GM21717 (cell line): Measurements from ENCODE around the gene THOC7.

Source experiments
- ATAC-seq: cut with Tn5 transposase; IDR thresholded peaks from one replicate; pipeline ENCODE4 v1.9.1; 2021; ENCODE audit warnings: mild to moderate bottlenecking, moderate library complexity; ENCODE audit not compliant: unreplicated experiment

The THOC7 gene

DNA sequence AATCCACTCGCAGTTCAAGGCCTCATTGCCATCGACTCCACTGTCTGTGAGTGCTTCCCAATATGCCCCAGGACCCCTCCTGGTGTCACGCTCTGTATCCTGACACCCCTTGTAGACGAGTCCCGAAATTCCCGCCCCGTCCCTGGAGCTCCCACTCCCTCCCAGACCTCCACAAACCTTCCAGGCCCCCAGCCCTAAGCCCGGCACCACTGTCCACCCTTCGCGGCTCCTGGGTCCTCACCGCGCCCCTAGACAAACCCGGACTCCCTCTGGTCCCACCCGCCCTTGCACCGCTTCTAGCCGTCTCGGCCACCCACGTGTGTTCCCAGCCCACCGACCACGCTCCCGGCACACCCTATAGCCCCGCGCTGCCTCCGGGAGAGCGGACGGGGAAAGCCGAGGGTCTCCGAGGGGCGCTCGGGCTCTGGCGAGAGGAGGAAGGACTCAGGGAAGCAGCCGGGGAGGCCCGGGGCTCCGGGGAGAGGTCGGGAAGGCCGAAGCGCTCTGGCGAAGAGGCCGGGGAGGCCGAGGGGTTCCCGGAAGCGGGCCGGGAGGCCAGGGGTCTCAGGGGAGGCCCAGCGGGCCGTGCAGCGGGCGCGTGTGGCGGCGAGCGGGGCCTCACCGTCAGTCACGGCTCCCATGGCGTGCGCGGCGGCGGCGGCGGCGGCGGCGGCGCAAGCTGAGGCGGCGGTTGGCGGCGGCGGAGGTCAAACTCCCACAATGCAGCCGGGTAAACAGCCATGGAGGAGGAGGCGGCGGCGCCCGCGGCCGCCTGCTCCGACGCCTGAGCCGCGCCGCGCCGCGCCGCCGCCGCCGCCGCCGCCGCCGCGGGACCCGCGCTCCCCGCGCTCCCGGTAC is at the start of gene THOC7, which contains the start of gene ATXN7:
Gene THOC7, minus strand, starts transcription at position 656 of the 858 bp plus-strand sequence. Its CDS starts 15 bp downstream, at position 641.
Gene ATXN7, plus strand, starts transcription at position 718 of the 858 bp plus-strand sequence. CDS start 48,732 bp downstream, outside the sequence.
- peak; percentile 70 for ATAC-seq

- ATAC-seq: peak; percentile 18
These were observed 49.4 kb upstream of the THOC7 start for GRCh38 chr3:63912768-63913588.

GRCh38 chr3:63911873-63912767 is 48.5 kb upstream of the THOC7 start, which contains the start of gene SCAANT1:
Gene SCAANT1, minus strand, starts transcription at chr3:63912383.
- peak; percentile 78 for ATAC-seq

- ATAC-seq: no peak
These were observed 47.9 kb upstream of the THOC7 start for GRCh38 chr3:63911509-63911872.

GRCh38 chr3:63910891-63911290 is 47.3 kb upstream of the THOC7 start:
- no peak for ATAC-seq

DNA sequence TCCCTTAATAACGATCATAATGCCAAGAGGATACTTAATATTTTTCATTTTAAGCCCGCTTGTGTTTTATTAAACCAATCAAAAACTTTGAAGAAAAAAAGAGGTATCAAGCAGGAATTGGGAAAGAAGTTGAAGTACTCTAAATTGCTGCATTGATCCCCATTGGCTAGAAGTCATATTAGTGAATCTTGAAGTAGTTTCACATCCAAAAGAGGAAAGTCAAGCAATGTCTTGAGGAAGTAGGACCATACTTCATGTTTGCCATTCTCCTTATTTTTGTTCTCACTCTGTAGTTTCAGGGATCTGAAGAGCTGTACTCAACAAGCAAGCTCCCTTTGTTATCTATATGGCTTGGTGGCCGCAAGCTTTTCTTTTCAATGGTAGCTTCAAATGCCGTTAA is 46.4 kb upstream of the THOC7 start:
- no peak for ATAC-seq

DNA sequence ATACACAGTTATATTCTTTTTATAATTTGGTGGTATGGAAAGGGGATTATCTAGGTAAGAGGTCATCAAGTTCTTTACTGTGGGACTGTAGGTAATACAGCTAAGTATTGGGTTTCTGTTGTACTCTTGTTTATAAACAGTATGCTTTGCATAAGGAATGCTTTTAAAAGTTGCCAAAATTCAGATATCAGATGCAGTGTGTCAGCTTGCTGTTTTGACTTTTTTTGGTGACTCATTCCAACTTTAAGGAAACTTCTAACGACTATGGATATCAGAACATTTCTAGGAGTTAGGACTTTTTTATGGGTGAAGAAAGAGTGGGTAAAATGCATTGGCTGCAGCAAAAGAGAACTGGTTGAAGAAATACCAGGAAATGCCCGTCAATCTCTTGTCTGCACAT is 45.8 kb upstream of the THOC7 start:
- no peak for ATAC-seq

- ATAC-seq: no peak
These were observed 45.2 kb upstream of the THOC7 start for GRCh38 chr3:63908776-63909175.

DNA sequence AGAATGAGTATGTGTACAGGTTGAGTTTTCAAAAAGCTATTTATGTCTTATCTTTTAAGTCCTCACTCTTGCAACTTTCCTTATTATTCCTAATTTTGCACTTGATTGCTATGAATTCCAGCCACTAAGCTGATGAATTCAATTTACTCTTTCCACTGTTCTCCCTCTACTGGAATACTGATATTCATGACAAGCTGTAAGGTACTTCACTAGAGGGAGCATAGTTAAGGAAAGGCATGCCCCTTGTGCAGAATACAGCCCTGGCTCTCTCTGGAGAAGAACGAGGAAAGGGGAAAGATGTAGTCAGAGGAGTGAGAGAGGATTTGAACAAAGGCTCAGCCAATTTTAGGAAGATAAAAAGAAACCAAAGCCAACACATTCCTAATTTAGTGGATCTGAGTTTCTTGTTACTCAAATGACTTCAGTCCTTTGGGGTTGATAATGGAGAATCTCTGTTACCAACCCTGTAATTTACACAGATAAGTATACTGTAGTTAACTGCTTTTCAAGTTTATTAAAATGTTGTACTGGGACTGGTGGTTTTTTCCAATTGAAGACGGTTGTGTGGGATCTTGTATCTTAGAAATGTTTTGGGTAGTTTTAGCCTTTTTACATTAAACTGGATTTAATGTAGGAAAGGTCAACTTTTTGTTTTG is 44.6 kb upstream of the THOC7 start:
- ATAC-seq: no peak

- no peak for ATAC-seq
These were observed 42.4 kb upstream of the THOC7 start for GRCh38 chr3:63905731-63906620.

- no peak for ATAC-seq
These were observed 36.9 kb upstream of the THOC7 start for GRCh38 chr3:63900459-63900858.

DNA sequence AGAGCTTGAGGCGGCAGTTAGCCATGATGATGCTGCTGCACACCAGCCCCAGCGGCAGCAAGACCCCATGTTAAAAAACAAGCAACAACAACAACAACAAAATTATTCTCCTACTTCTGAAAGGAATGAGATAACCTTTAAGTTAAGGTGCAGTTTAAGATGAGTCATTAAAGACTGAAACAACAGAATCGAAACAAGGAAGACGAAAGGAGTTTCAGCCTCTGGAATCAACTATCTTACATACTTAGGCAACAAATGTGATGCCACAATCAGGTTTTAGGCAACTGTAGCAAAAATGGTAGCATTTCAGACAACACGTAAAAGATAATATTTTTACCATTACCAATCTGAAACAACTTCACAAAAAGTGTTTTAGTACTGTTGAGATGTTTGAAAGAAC is 36.4 kb upstream of the THOC7 start:
- no peak for ATAC-seq

- ATAC-seq: peak; percentile 80
These were observed 32.9 kb upstream of the THOC7 start for GRCh38 chr3:63896332-63897030.

- no peak for ATAC-seq
These were observed 32.0 kb upstream of the THOC7 start for GRCh38 chr3:63895422-63896189.

DNA sequence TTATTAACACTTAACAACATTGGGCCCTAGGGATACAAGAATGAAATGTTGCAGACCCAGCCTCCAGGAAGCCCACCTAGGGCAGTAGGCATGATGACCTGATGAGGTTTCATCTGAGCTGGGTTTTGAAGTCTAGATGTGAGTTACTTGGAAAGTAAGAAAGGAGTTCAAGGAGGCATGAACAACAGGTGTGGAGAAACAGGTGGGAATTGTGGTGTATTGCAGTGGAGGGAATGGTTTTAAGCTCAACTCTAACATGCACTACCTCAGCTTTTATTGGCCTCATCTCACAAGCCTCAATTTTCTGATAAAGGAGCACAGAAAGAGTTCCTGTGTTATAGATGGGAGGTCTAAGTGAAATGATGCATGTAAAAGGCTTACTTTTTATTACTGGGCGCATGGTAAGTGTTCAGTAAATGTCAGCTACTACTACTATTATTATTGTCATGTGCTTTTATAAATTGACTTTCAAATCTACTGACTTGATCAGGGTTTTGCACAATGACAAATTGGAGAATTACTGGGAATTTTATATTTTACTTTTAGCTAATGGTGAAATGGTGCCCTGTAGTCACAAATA is 29.3 kb upstream of the THOC7 start:
- ATAC-seq: no peak

DNA sequence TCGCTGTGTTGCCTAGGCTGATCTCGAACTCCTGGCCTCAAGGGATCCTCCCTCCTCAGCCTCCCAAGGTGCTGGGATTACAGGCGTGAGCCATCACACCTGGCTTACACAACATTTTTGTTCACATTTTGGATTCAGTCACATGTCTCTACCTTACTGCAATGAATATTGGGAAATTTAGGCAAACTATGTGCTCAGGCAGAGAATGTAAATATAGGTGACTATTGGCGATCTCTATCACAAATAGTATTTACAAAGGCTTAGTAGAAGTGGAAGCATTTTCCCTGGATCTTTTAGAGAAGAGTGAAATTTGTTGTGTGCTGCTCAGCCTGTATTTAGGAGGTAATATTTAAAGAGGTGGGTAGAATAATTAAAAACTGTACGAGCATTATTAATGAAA is 27.9 kb upstream of the THOC7 start:
- ATAC-seq: no peak

GRCh38 chr3:63886858-63887257 is 23.3 kb upstream of the THOC7 start:
- no peak for ATAC-seq

DNA sequence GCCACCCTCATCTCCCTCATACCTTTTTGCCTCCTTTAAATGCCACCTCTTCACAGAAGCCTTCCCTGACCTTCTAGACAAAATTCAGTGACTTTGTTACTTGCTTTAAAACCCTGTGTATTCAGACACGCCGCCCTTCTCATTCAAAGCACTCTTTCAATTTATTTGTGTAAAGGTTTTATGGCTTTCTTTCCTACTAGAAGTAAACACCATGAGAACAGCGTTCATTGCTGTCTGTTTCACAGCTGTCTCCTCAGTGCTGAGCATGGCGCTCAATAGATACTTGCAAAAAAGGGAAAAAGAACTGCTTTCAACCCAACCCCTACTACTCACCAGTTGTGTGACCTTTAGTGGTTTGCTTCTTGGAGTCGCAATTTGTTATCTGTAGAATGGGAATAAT is 17.0 kb upstream of the THOC7 start:
- ATAC-seq: no peak
